NCI-H510A (cell line): ENCODE results near the gene SRPRB.

Experiments
- DNase-seq: peaks from one replicate; lab custom pipeline; 2025; lab: John Stamatoyannopoulos, UW

Gene SRPRB

GRCh38 chr3:133827136-133827535 lies 21.5 kb downstream of the SRPRB start:
- DNase-seq, result no peak

DNA sequence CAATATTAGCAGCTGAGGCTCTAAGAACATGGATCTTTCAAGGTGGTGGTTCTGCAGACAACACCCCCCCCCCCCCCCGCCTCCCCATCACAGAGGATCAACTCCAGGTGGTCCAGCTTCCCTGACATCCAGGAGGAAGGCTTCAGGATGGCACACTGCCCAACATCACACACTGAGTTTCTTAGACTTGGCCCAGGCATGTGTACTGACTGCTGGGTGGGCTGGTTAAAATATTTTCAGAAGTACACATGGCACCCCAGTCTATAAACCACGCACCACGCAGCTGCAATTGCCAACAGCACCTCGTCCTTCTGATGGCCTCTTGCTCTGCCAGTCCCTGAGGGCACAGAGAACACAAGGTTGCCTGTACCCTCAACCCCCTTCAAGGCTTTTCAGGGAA lies 22.1 kb downstream of the SRPRB start:
- no peak for DNase-seq

DNA sequence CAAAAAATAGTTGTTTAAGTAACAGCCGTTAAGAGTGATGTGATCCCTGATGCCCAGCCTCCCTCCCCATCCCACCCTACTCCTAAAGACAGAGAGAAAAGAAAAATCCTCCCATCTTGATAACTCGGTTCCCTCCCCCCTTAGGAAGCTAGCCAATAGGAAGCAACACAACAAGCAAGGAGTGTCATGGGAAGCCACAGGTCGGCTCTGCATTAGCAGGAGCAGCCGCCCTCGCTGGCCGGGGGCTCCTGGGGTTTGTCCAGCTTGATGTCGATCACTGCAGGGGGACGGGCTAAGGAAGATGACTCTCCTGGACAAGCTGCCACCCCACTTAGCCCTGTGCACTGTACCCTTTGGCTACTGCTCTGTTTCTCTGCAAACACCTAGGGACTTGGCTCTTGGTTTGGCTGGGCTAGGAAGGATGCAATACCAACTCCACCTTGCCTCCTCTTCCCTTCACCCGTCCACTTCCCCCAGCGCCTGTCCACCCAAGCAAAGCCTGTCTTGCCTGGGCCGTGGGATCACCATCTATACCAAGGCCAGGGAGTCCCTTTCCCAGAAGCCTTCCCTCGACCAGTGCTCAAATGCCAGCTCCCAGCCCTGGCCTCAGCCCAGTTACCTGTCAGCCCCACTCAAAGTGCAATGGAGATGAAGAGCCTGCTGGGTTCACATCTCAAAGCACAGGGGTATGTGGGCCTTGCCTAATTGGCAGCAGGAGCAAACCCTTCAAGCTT lies 23.1 kb downstream of the SRPRB start:
- DNase-seq, result no peak

DNA sequence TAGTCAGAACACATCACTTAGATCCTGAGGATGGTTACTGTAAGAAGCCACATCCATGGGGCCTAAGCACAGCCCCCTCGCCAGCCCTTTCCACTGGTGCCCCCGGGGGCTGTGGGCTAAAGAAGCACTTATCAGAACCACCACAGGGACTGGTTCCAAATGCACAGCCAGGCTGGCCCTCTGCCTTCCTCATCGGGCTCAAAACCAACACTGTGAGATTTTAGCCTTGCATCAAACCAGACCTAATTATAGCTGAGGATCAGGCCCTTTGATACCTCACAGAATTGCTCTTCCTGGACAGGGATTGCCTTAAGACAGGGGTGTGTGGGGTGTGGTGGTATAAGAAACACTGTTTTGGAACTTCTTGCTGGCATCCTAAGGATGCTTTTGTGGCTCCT lies 23.7 kb downstream of the SRPRB start:
- no peak for DNase-seq

DNA sequence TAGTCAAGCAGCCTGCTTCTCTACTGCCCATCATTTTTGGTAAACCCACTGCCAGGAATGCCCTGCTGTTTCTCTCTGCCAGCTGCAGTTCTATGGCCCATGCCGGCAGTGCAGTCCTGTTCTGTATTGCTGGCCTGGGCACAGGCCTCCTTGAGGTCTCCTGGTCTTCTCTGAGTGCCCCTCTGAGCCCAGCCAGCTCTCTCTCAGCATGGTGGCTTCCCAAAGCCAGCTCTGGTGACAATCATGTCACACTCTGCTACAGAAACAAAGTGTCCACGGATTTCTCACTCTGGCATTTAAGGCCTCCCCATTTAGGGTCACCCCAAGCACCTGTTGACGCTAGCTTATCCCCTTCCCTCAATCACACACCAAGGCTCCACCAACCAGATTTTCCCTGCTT lies 24.5 kb downstream of the SRPRB start:
- DNase-seq, result no peak

DNA sequence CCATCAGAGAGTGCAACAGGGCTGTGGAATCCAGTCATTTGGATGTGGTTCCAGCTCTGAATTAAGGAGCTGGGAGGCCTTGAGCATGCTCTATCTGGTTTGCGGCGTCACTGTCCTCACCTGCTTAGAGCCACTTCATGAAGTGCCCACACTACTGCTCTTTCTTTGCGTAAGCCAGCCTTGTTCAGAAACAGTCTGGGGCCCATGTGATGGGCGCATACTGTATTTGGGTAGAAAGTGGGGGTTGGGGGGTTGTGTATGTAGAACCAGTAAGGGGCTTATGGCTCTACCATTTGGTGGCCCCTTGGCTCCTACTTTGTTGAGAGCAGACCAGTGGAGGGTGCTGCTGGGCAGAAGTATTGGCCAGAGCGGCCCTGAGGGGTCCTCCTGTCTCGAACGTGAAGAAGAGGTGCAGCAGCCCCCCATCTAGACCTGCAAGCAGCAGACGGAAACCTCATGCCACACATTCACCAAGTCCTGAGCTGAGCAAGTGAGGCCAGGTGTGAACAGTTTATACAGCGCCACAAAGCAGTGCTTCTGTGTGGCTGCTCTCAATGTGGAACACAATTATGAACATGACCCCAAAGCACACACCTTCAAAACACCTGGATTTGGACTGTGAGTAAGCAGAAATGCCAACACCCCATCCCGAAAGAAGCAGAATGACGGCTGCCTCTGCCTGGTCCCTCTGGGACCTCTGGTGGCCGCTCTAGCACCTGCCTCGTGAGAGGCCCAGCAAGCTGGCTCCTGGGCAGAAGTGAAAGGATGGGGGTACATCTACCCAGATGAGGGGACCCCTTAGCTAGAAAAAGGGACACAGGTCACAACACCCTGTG lies 26.6 kb downstream of the SRPRB start:
- no peak for DNase-seq

DNA sequence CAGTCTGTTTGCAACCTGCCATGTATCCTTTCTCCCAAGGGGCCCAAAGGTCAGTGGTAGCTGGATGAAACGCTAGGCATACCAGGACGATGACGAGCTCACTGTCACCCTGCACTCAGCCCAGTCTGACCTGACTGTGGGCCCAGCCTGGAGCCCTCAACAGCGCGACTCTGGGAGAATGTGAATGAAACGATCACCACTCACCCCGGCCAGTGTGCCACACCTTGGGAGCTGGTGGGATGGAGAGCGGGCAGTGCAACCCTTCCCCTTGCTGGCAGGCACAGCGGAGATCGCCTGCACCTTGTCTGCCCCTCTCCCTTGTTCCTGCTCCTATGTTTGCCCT lies 27.2 kb downstream of the SRPRB start:
- no peak for DNase-seq

DNA sequence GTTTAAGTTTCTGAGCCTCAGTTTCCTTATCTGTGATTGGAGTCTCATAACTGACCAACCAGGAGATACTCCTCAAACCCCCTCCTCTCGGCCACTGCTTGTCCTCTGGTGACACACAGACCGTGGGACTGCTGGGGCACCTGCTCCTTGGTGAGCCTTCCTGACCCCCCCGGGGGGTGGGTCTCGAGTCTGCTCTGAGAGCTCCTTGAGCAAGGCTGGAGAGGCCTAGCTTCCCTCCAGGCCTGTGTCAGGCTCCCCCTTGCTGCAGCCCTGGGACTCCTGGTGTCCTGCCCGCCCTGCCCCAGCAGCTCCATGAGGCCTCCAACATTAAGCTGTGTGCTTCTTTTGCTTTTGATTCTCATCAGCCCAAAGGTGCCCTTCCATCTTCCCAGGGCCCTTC lies 27.7 kb downstream of the SRPRB start:
- no peak for DNase-seq

- no peak for DNase-seq
Measured at GRCh38 chr3:133833880-133834620, 28.4 kb downstream of the SRPRB start.

DNA sequence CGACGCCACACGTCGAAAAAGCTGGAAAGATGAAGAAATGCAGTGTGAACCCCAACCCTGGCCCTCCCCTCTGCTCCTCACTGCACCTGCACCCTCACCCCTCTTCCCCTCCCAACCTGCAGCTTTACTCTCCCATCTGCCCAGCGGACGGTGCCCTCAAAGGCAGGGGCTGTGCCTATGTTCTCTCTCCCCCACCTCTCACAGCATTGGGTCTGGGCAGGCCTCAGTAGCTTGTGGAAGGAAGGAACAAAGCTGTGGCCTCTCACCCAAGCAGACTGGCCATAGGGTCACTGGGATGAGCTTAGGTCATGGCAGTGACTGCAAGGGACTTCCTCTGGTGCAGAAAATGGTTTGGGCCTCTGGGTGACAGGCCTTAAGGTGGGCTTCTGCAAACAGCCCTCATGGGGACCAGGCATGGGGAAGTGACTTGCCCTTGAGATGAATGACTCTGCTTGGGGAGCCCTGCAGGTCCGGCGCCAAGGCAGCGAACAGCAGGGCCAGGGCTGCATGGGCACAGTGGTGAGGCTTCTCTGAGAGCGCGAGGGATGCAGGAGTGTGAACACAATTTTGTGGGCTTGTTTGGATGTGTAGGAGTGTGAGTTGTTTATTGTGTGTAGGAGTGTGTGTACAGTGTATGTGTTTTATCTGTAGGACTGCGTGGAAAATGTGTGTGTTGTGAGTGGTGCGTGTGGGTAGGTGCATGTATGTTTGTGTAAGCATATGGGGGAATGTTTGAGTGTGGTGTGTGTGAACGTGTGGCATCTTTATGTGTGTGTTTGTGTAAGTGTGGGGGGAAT lies 29.2 kb downstream of the SRPRB start:
- DNase-seq, result no peak

DNA sequence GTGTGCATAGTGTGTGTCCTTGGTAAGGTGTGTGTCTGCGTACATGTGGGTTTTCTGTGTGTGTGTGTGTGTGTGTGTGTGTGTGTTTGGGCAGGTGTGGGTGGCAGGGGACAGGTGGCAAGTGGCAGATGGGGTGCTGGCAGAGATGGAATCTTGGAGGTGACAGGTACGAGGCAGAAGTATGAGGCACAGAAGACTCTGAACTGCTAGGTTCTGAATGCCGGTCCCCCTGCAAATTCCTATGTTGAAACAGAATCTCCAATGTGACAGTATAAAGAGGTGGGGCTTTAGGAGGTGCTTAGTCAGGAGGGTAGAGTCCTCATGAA lies 29.8 kb downstream of the SRPRB start:
- no peak for DNase-seq

- no peak for DNase-seq
Measured at GRCh38 chr3:133835961-133836360, 30.3 kb downstream of the SRPRB start.

- no peak for DNase-seq
Measured at GRCh38 chr3:133836497-133837158, 31.0 kb downstream of the SRPRB start.

- DNase-seq, result no peak
Measured at GRCh38 chr3:133837487-133838295, 32.1 kb downstream of the SRPRB start.

DNA sequence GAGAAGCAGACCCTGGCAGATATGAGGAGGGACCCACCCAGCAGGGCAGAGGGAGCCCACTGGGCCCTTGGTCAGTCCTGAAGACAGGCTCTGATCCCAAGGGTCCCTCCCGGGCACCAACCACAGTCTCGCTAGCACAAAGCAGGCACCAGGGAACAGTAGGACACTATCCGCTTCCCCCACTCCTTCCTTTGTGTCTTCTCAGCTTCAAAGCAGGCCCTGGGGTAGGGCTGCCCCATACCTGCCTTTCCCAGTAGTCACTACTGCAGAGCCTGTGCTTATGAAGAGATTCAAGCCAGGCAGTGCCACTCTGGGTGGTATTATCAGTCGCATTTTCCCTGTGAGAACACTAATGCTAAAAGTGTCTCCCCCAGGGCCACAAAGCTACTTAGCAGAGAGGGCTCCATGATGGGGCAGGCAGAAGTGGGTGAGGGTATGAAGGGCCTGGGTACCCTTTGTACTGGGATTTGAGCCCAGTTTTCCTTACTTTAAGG lies 32.7 kb downstream of the SRPRB start:
- DNase-seq, result no peak

- DNase-seq, result no peak
Measured at GRCh38 chr3:133838916-133839800, 33.5 kb downstream of the SRPRB start.

DNA sequence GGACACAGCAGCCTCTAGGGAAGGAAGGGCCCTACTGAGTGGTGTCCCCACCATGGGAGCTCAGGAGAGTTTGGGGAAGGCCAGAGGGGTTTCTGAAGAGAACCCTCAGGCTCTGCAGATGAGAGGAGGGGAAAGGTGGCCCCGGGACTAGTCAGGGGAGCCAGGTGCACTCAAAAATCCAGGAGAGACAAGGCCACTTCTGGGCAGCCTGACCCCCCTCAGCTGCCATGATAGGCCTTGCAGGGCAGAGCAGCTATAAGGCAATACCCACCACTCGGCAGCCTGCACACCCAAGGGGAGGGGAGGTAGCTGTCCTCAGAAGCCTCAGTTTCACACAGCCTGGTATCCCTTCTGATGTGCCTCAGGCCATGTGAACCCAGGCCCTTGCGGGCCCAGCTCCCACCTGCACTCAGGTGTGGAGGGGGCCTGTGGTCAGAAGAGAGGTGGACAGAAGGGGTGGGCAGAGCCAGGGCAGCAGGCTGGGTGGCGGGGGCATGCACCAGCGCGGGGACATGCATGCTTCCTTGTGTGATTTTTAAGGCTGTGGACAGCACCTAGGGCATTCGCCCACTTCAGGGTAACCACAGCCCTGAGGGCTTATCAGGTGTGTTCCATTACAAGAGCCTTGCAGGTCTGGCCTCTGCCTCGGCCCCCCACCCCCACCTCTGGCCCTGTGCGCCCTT lies 34.6 kb downstream of the SRPRB start:
- DNase-seq, result no peak

- no peak for DNase-seq
Measured at GRCh38 chr3:133840767-133841166, 35.2 kb downstream of the SRPRB start.

DNA sequence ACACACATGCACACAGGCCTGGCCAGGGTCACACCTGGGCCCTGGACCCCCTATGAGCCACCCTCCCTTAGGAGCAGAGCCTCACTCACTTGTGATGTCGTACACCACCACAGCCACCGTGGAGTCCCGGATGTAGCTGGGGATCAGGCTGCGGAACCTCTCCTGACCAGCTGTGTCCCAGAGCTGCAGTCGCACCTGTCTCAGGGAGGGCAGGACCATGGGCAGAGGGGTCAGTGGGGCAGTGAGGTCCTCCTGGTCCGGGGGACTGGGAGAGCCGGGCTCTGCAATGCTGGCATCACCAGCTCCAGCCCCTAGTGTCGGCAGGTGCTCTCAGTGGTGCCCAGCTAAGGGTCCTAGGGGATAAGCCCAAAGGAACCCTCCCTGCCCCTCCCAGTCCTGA lies 35.6 kb downstream of the SRPRB start:
- no peak for DNase-seq
